Endothelial cell of umbilical vein (primary cell): ENCODE measurements around the gene RIMBP2. TPM values are rescaled to one million over a fixed set of nuclear protein-coding genes. Genes with fewer than 3 reads are reported as not detected.

Experiments used
- BruUV-seq: library from RNA; stranded (reverse); fragments of 400-500 nt; replicated peaks from 2 replicates; lab custom pipeline; 2021; lab: Mats Ljungman, UMichigan
- CTCF ChIA-PET: fragments of 300-600, 350-600 bp; sonication (Branson Sonifier 250); formaldehyde crosslinking; loops from one replicate; lab custom pipeline; 2021; ENCODE audit warnings: antibody characterized with exemption, inconsistent platforms; lab: Charles Lee
- POLR2A ChIA-PET: fragments of 300-600, 350-600 bp; sonication (Branson Sonifier 250); formaldehyde crosslinking; loops from one replicate; lab custom pipeline; 2021; ENCODE audit warnings: antibody characterized with exemption, inconsistent platforms; lab: Charles Lee
- DNase-seq: peaks from one replicate; pipeline ENCODE4 v3.0.0-alpha.2; 2011; ENCODE audit warnings: low read depth, low spot score
- FAIRE-seq: peaks from 2 replicates; lab custom pipeline; 2011; peaks lifted over from hg19 to GRCh38; lab: Jason Lieb, UNC
- H2AFZ ChIP-seq: 2 replicates; pipeline ENCODE4 v1.6.0; 2012; ENCODE audit warnings: low read depth, low read length, control low read depth, inconsistent platforms
- H3K27ac ChIP-seq: 2 replicates; pipeline ENCODE4 v1.5.1; 2011; ENCODE audit warnings: low read depth, mild to moderate bottlenecking, control low read depth, low read length, moderate library complexity; ENCODE audit not compliant: insufficient read depth
- H3K27me3 ChIP-seq, 2 experiments: 2 replicates each; pipeline versions ENCODE4 v1.6.0 to v1.6.1; 2011; ENCODE audit warnings: low read length in 2 of 2, mixed read lengths in 1 of 2; ENCODE audit not compliant: control insufficient read depth in 2 of 2, insufficient read depth in 2 of 2
- H3K36me3 ChIP-seq, 2 experiments: 2 replicates in 1 of 2; 3 replicates in 1 of 2; pipeline ENCODE4 v1.5.1; 2011; ENCODE audit warnings: low read length in 2 of 2, mild to moderate bottlenecking in 1 of 2, moderate library complexity in 1 of 2; ENCODE audit not compliant: control insufficient read depth in 2 of 2, insufficient read depth in 2 of 2; ENCODE audit errors: extremely low read depth in 1 of 2
- H3K4me1 ChIP-seq: 3 replicates; pipeline ENCODE4 v1.5.1; 2011; ENCODE audit warnings: mild to moderate bottlenecking, low read length; ENCODE audit not compliant: control insufficient read depth, insufficient read depth; ENCODE audit errors: extremely low read depth
- H3K4me2 ChIP-seq: 2 replicates; pipeline ENCODE4 v1.6.1; 2011; ENCODE audit warnings: low read length, control low read depth, mixed read lengths; ENCODE audit not compliant: insufficient read depth
- H3K4me3 ChIP-seq, 3 experiments: fragments of 200-600 bp in 1 of 3; sonication (generic), shearing (Covaris generic) in 1 of 3; replicated peaks in 1 of 3; 2 replicates each; pipeline ENCODE4 v1.5.1; 2011 to 2016; ENCODE audit warnings: control low read depth in 3 of 3, low read length in 3 of 3, mild to moderate bottlenecking in 2 of 3, inconsistent platforms in 1 of 3, low read depth in 1 of 3, moderate library complexity in 1 of 3; ENCODE audit not compliant: insufficient read depth in 1 of 3
- H3K79me2 ChIP-seq: 2 replicates; pipeline ENCODE4 v1.6.0; 2012; ENCODE audit warnings: low read length, inconsistent platforms; ENCODE audit not compliant: control insufficient read depth, insufficient read depth
- H3K9ac ChIP-seq: replicated peaks from 2 replicates; pipeline ENCODE3; 2011; ENCODE audit warnings: low read length, control low read depth; ENCODE audit not compliant: insufficient read depth; ENCODE audit errors: extremely low read depth
- H3K9me1 ChIP-seq: replicated peaks from 3 replicates; pipeline ENCODE4 v1.6.0; 2011; ENCODE audit warnings: mild to moderate bottlenecking, low read length; ENCODE audit not compliant: control insufficient read depth, insufficient read depth; ENCODE audit errors: extremely low read depth
- H3K9me3 ChIP-seq: replicated peaks from 2 replicates; pipeline ENCODE4 v1.5.1; 2012; ENCODE audit warnings: low read length, inconsistent platforms; ENCODE audit not compliant: control insufficient read depth, insufficient read depth
- H4K20me1 ChIP-seq: replicated peaks from 2 replicates; pipeline ENCODE3; 2011; ENCODE audit warnings: mild to moderate bottlenecking, low read length; ENCODE audit not compliant: control insufficient read depth, insufficient read depth; ENCODE audit errors: extremely low read depth
- EZH2 ChIP-seq: IDR thresholded peaks from 2 replicates; pipeline ENCODE4 v1.6.1; 2012; ENCODE audit warnings: borderline replicate concordance, low read depth, mild to moderate bottlenecking, moderate library complexity, low read length, inconsistent platforms; ENCODE audit not compliant: severe bottlenecking
- FOS ChIP-seq: IDR thresholded peaks from 2 replicates; pipeline ENCODE4 v1.6.1; 2011; ENCODE audit warnings: mild to moderate bottlenecking, low read length, moderate library complexity, borderline replicate concordance; ENCODE audit not compliant: insufficient read depth
- GATA2 ChIP-seq: IDR thresholded peaks from 2 replicates; pipeline ENCODE4 v1.7.0; 2011; ENCODE audit warnings: low read depth, mild to moderate bottlenecking, moderate library complexity, mixed read lengths, low read length; ENCODE audit not compliant: insufficient read length, insufficient read depth
- JUN ChIP-seq: IDR thresholded peaks from 2 replicates; pipeline ENCODE4 v1.6.1; 2011; ENCODE audit warnings: borderline replicate concordance, low read depth; ENCODE audit not compliant: insufficient read length, insufficient read depth
- MYC ChIP-seq: IDR thresholded peaks from one replicate; pipeline ENCODE4 v1.6.1; 2011; ENCODE audit warnings: mild to moderate bottlenecking, low read depth, low read length
- POLR2A ChIP-seq: IDR thresholded peaks from 2 replicates; pipeline ENCODE4 v1.6.1; 2012; ENCODE audit warnings: low read depth, mild to moderate bottlenecking, control low read depth, low read length
- POLR2AphosphoS5 ChIP-seq: IDR thresholded peaks from 2 replicates; pipeline ENCODE4 v1.6.1; 2012; ENCODE audit warnings: low read depth, mild to moderate bottlenecking, control low read depth, low read length, moderate library complexity; ENCODE audit not compliant: insufficient read depth
- dilution Hi-C: fragments of 300-500 bp; cut with MboI; formaldehyde crosslinking; loops from one replicate; pipeline ENCODE4 v1.15.0; 2019; ENCODE audit warnings: low sequenced_read_pairs; ENCODE audit not compliant: extremely low pct_ligation_motif_present
- intact Hi-C: fragments of 100-400 bp; cut with micrococcal nuclease; formaldehyde crosslinking; loops from one replicate; pipeline ENCODE4 v1.10.0; 2022
- polyA plus RNA-seq, 4 experiments: library from polyadenylated mRNA; depleted of rRNA in 3 of 4; stranded (reverse) in 3 of 4; unstranded in 1 of 4; fragments of >200 nt; gene quantifications; 2 replicates each; pipeline versions ENCODE4 v1.2.1 to v1.2.3, GENCODE V29; 2011 to 2012; ENCODE audit warnings: missing spikeins in 1 of 4
- total RNA-seq: library from RNA; stranded (reverse); gene quantifications from 2 replicates; pipeline ENCODE4 v1.2.3, GENCODE V29; 2021
- TF ChIP-seq, protein P1 (sequence below), 2 donors: IDR thresholded peaks; 1 replicate in 1 of 2; 2 replicates in 1 of 2; pipeline ENCODE4 v1.5.1; 2011; ENCODE audit warnings: low read length in 2 of 2, mild to moderate bottlenecking in 2 of 2, moderate library complexity in 2 of 2, control low read depth in 1 of 2, inconsistent platforms in 1 of 2, low read depth in 1 of 2; ENCODE audit not compliant: insufficient read depth in 1 of 2; ENCODE audit errors: extremely low read depth in 1 of 2
- TF ChIP-seq, protein P2 (sequence below): IDR thresholded peaks from 2 replicates; pipeline ENCODE4 v1.6.1; 2011; ENCODE audit not compliant: insufficient read depth, insufficient read length

The RIMBP2 gene
- total and polyA plus RNA-seq, 2 donors (not counting 3 experiments of a cell fraction or from before 2014, with no cell fraction given) = 0.04 TPM; not detected in 1

DNA sequence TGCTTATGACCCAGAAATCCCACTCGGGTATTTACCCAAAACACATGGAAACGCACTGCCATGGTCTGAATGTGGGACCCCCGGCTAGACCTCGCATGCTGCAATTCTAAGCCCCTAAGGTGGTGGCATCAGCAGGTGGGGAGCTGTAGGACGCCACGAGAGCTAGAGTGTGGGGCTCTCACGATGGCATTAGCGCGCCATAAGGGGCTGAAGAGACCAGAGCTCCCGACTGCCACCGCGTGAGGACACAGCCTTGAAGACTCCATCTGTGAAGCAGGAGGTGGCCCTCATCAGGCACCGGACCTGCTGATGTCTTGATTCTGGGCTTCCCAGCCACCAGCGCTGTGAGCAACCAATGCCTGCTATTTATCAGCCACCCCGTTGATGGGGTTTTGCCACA, 40.3 kb downstream of the RIMBP2 start:
- H3K36me3 ChIP-seq = no peaks in the 10 kb centered on the region
- POLR2A ChIA-PET = no interaction called here
- CTCF ChIA-PET = no interaction called here
- BruUV-seq = no TSS peak
- no peaks in the 10 kb centered on the region for H4K20me1 ChIP-seq
- intact Hi-C loops = no loop called here
- dilution Hi-C loops = no loop called here
- peaks cover 10% of the 10 kb centered on the region for H3K9me3 ChIP-seq
- H3K79me2 ChIP-seq = no peaks in the 10 kb centered on the region
- no peak overlapping the region for H3K27ac ChIP-seq
- no peak overlapping the region for H2AFZ ChIP-seq
- no peak overlapping the region for H3K9ac ChIP-seq
- DNase-seq (no peak), FAIRE-seq (no peak)
- no peak overlapping the region for H3K4me3 ChIP-seq
- H3K9me1 ChIP-seq = no peaks in the 10 kb centered on the region
- H3K4me2 ChIP-seq = no peak overlapping the region
- no peaks in the 10 kb centered on the region for H3K27me3 ChIP-seq
- no peaks in the 10 kb centered on the region for H3K4me1 ChIP-seq
- TF ChIP-seq FOS (no peak), JUN (no peak), GATA2 (no peak), POLR2A (no peak), MYC (no peak), POLR2AphosphoS5 (no peak), EZH2 (no peak)
- TF ChIP-seq, protein P1, sequence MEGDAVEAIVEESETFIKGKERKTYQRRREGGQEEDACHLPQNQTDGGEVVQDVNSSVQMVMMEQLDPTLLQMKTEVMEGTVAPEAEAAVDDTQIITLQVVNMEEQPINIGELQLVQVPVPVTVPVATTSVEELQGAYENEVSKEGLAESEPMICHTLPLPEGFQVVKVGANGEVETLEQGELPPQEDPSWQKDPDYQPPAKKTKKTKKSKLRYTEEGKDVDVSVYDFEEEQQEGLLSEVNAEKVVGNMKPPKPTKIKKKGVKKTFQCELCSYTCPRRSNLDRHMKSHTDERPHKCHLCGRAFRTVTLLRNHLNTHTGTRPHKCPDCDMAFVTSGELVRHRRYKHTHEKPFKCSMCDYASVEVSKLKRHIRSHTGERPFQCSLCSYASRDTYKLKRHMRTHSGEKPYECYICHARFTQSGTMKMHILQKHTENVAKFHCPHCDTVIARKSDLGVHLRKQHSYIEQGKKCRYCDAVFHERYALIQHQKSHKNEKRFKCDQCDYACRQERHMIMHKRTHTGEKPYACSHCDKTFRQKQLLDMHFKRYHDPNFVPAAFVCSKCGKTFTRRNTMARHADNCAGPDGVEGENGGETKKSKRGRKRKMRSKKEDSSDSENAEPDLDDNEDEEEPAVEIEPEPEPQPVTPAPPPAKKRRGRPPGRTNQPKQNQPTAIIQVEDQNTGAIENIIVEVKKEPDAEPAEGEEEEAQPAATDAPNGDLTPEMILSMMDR (IDR thresholded peaks at IDR 0.05; ENCODE audit: extremely low read depth in 1 of 2, insufficient read depth in 1 of 2, low read depth in 1 of 2, low read length in 2 of 2) = no peak
- TF ChIP-seq, protein P2, sequence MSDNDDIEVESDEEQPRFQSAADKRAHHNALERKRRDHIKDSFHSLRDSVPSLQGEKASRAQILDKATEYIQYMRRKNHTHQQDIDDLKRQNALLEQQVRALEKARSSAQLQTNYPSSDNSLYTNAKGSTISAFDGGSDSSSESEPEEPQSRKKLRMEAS = no peak
